AG09309 (cell line): Measurements from ENCODE around the gene NXT1.
"Not testable (repeated sequence)": the region's sequence is repeated elsewhere in the genome, so short reads cannot be mapped to it uniquely, and the experiment has no call there.

ENCODE experiments used
- DNase-seq: peaks from one replicate; pipeline ENCODE4 v3.0.0-alpha.2; 2010; ENCODE audit warnings: low read depth
- H3K4me3 ChIP-seq: 2 replicates; pipeline ENCODE4 v1.5.1; 2011; ENCODE audit warnings: mild to moderate bottlenecking, low read depth, low read length, moderate library complexity; ENCODE audit not compliant: control insufficient read depth
- CTCF ChIP-seq: IDR thresholded peaks from 2 replicates; pipeline ENCODE4 v1.5.1; 2011; ENCODE audit warnings: mild to moderate bottlenecking, low read depth, low read length, inconsistent platforms; ENCODE audit not compliant: insufficient read depth, control insufficient read depth; ENCODE audit errors: missing control alignments

NXT1 gene

GRCh38 chr20:23305098-23305497, 45.5 kb upstream of the NXT1 start:
- no peak for TF ChIP-seq CTCF
- peak; percentile 42 for DNase-seq
- no peak overlapping the region for H3K4me3 ChIP-seq

- H3K4me3 ChIP-seq, DNase-seq: not testable (repeated sequence)
These were observed 43.2 kb upstream of the NXT1 start for GRCh38 chr20:23307393-23307792.

- no peak for TF ChIP-seq CTCF
- no peak for DNase-seq
- no peak overlapping the region for H3K4me3 ChIP-seq
These were observed 42.6 kb upstream of the NXT1 start for GRCh38 chr20:23308024-23308423.

- no peak for DNase-seq
- TF ChIP-seq CTCF: no peak
- no peak overlapping the region for H3K4me3 ChIP-seq
These were observed 41.7 kb upstream of the NXT1 start for GRCh38 chr20:23308908-23309307.

GRCh38 chr20:23309781-23310180, 40.8 kb upstream of the NXT1 start:
- no peak overlapping the region for H3K4me3 ChIP-seq
- no peak for DNase-seq
- no peak for TF ChIP-seq CTCF

GRCh38 chr20:23311947-23312506, 38.6 kb upstream of the NXT1 start:
- DNase-seq: no peak
- H3K4me3 ChIP-seq: no peak overlapping the region
- TF ChIP-seq CTCF: no peak

- no peak for TF ChIP-seq CTCF
These were observed 37.3 kb upstream of the NXT1 start for GRCh38 chr20:23313271-23313670.

More at GRCh38 chr20:23313271-23313670, 37.3 kb upstream of the NXT1 start:
- no peak for DNase-seq
- no peak overlapping the region for H3K4me3 ChIP-seq
